ENCODE data around the gene RGCC. TPM values are rescaled to one million over a fixed set of nuclear protein-coding genes. Genes with fewer than 3 reads are reported as not detected.

Gene RGCC
- total and polyA plus RNA-seq, 9 of the 15 experiments (the other 6 are each of a cell fraction or from before 2014, with no cell fraction given): 0.51 to 10.4 (median 5.8) TPM

GRCh38 chr13:41452462-41452861 lies 4.9 kb upstream of the RGCC start (continued):
- TF ChIP-seq RERE (CRISPR knock-in tag; IDR thresholded peaks at IDR 0.05; ENCODE audit: borderline replicate concordance) (no peak), FOXP4 (CRISPR knock-in tag; IDR thresholded peaks at IDR 0.05; ENCODE audit: borderline replicate concordance) (no peak), MYNN (IDR thresholded peaks at IDR 0.05) (no peak), MYNN (CRISPR knock-in tag; IDR thresholded peaks at IDR 0.05) (no peak), YY1 (IDR thresholded peaks at IDR 0.05; ENCODE audit: borderline replicate concordance in 1 of 3, control insufficient read depth in 1 of 3, extremely low read depth in 1 of 3, insufficient read depth in 3 of 3, insufficient read length in 1 of 3, insufficient replicate concordance in 2 of 3, low read depth in 1 of 3, low read length in 2 of 3) (no peak), ZNF408 (CRISPR knock-in tag; IDR thresholded peaks at IDR 0.05; ENCODE audit: low read depth) (no peak), ZNF507 (tag; conservative IDR thresholded peaks at IDR 0.05) (no peak), TSC22D4 (tag; IDR thresholded peaks at IDR 0.05) (no peak), IRF2 (CRISPR knock-in tag; IDR thresholded peaks at IDR 0.05) (no peak)

Measured in K562 (cell line).